HG02623 (cell line): Measurements from ENCODE around the gene PARP1.

Experiments
- ATAC-seq: cut with Tn5 transposase; IDR thresholded peaks from one replicate; pipeline ENCODE4 v1.9.1; 2021; ENCODE audit warnings: moderate library complexity; ENCODE audit not compliant: unreplicated experiment

The PARP1 gene

DNA sequence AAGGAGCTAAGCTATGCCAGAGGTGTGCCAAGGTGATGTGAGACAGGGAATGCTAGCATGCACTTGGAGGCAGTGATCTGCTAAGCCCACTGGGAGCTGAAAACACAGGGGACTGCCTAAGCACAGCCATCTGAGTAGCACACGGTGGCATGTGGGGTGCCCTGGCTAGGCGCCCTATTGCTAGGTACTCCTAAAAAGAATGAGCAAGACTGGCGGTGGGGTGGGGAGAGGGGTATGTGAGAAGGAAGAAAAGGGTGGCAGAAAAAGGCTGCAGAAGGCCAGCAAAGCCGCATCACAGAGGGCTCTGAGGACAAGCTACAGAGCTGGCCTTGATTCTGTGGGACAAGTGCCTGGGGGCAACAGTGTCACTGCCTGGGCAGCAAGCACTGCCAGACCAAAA lies 23.9 kb downstream of the PARP1 start:
- ATAC-seq: no peak

DNA sequence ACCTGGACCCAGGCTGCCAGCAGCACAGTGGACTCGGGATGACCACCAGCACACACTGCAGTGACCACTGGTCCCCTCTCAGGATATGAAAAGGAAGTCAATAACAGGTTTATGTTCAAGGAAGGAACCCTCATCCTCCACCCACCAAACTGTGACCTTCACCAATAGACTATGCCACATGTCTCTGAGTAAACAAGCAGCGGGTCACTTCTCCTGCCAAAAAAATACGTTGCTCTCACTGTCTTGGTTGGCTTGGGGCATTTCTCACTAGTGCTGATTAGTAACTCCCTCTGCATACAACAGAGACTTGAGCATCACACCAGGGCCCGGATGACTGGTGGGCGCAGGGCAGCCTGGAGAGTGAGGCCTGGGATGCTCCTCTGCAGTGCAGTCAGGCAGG lies 25.9 kb downstream of the PARP1 start:
- ATAC-seq: no peak

DNA sequence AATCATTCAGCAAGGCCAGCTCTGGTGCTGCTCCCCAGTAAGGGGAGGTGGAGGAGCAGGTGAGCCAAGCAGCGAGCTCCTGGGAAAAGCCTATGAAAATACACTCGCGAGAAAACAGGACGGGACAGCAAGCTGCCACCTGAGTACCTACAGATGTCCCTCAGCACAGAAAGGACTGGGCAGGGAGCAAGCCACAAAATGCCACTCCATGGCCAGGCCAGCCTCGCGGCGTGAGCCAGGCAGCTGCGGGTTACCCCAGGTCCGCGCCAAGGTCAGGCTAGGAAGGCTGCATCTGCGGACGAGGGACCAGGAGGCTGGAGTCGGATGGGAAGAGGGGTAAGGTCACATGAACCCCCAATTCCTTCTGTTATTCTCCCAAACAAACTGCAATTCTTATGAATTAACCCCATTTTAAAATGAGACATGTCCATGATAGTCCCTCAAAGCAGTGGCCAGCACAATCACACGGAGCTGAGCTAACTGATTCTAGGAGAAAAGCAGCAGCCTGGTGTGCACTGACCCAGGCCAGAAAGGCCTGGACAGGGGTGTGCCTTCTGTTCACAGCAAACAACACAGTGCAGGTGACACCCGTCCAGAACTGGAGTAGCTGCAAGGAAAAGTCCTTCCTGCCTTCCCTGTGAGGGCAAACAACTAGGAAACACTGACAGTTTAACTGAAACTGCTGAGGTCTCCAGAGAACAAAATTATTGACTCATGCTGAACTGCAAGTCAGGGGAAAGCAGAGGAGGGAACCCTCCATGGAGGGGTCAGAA lies 26.5 kb downstream of the PARP1 start:
- ATAC-seq: no peak

DNA sequence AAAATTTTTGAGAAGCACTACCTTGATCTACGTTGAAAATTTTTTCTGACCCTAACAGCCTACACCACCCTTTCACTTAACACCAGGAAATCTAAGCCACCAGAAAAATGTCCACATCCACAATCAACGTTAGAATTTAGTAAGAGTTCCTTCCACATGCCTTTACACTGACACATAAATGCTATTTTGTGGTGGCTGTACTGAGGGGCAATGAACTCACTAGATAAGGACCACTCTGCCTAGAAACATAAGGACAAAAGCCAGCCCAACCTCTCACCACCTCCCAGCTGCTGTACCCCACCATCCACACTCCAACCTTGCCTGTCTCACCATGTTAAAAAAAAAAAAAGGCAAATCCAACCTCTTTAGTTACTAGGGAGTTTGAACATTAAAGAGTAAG lies 29.8 kb downstream of the PARP1 start:
- no peak for ATAC-seq

DNA sequence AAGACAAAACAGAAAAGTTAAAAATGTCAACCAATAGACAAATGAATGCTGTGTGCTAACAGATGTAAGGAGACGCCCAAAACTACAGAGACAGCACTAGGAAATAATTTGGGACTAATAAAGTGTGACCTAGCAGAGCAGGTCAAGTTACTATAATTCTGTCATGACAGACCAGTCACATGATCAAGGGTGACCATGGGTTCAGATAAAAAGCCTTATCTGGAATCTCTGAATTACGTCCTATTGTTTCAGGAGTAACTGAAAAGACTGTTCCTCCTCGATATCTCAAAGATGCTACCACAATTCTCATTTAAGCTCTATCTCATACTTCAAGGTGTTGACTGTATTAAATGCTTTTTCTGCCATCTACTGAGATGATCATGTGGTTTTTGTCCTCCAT lies 31.6 kb downstream of the PARP1 start:
- no peak for ATAC-seq

DNA sequence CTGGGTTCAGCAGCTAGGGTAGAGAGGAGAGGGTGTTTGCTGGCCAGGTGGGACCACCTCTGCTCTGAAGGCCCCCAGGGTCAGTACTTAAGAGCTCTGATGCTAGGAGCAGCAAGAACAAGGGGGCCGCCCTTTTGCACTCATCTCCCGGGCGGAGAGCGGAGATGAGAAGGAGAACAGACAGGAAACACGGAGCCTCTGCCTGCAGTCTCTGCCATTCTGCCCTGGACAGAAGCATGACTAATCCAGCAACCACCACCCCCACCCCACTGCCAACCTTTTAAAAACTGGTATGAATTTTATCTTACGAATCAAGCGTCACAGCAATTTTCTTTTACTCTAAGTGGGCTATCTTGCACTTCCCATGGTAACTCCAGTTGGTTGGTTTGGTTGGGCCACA lies 34.5 kb downstream of the PARP1 start:
- ATAC-seq: no peak

DNA sequence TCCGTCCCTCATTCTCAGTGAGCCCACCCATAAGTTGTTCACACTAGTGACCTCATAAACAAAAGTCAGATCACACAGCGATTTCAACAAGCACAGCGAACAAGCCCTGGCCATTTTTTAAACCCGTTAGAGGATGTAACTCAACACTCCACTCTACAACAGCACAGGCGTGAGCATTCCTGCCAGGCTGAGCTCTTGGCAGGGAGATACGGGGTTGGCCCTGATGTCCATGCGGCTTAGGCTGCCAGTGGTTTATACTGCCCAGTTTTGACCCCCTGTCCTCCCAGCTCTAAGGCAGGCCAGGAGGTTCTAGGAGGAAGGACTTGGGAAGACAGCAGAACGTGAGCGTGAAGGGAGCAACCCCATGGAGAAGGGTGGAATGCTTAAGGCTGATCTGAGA lies 35.0 kb downstream of the PARP1 start:
- no peak for ATAC-seq

DNA sequence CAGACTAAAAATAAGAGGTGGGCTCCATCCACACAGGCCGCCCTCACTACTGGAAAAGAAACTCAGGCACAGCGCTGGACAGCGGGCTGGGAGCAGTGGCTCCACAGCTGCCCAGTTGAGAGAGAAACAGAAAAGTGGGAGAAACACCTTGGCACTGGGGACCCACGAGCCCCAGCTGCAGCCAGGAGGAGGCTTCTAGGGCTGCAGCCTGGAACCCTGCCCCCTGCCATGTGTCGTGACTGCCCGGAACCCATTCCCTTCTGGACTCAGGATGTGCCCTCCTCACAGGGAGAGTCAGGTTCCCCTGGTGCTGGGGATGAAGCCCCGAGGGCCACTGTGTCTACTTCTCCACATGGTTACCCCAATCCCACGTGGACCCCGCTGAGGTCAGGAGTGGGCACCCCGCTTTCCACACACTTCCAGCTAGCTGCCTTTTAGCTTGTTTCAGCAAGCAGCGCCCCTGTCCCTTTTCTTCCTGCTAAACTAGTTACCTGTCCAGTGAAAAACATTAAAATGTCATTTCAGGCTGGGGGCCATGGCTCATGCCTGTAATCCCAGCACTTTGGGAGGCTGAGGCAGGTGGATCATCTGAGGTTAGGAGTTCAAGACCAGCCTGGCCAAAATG lies 35.9 kb downstream of the PARP1 start:
- no peak for ATAC-seq

DNA sequence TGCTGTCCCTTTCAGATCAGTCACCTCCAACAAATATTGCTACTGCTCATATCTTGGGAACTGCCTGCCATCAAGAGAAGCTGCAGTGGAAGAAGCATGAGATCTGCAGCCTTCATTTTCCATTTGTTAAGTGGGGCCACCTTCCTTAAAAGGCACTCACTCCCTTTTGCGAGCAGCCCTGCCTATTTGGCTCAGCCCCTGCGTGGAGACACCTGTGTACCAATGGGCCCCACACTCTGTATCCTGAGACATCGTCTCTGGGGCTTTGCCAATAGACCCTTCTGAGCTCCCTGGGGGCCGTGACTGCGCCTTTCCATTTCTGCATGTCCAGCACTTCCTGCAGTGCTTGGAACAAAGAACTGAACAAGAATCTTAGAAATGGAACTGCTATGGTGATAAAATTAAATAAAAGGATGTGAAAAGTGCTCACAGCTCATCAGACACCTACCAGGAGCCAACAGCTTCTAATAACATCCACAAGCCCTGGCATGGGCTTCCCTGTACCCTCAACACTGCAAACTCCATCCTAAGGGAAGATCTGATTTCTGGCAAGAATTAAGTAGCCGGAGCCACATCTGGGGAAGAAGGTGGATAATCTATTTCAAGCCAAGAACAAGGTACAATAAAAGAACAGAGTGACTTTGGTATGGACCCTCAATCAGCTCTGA lies 36.7 kb downstream of the PARP1 start:
- no peak for ATAC-seq

DNA sequence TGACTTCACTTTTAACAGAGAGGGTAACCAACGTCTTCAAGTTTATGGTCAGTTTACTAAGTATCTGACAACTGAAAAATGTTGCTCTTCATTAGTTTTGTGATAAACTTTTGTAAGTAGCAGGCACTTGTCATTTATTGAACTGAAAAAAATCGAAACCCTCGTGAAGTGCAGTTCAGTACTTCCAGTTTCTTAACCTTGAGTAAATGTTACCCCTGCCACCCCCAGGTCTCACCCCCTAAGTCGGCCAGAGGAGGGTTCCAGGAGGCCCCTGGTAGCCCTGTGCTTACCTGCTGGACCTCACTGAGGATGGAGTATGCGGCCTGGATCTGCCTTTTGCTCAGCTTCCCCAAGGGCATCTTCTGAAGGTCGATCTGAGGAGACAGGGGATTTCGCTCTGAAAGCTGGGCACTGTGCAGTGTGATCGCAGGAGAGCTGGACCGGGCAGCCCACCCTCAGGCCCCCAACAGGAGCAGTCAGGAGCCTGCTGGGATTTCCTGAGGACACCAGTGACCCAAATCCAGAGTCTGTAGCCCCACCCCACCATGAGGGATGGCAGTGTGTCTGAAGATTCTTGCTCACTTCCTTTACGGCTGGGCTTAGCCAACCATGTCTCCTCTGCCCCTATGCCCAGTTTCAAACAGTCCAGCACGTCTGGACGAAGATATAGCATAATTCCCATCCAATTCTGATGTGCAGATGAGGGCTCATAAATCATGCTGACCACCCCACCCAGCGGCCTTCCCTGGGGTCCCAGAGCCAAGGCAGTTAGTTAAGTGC lies 37.6 kb downstream of the PARP1 start:
- ATAC-seq: peak; percentile 70

DNA sequence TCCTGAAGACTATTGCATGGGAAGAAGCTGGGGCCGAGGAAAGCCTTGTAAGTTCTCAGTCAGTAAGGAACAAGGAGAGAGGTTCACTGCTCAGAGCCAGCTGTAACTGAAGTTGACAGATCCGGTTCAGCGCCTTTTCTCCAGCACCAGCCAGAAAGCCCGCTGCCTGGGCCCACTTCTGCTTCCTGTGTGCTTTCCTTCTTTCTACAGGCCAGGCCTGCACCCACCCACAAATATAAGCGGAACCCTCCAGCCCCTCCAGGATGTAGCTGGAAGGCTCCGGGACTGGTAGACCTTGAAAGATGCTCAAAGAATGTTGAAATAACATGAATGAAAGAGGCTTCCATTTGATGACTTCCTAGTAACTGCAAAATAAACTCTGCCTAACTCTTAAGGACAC lies 38.8 kb downstream of the PARP1 start:
- ATAC-seq: no peak

DNA sequence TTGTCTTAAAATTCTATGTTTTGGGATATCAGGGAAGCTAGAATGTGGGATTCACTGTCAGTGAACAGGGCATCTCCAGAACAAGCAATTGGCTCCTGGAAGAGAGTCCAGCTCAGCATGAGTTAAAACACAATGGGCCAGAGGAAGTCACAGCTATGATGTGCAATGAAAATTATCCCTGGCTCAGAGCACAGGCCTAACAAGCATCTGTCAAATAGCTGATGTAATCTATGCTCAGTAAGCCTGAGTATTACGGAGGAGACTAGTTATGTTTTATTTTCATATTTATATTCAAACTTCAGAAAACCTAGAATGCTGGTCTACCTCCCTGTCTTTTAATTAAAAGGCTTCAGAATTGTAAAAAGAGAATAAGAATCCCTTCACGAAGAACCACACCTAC lies 41.6 kb downstream of the PARP1 start:
- no peak for ATAC-seq

DNA sequence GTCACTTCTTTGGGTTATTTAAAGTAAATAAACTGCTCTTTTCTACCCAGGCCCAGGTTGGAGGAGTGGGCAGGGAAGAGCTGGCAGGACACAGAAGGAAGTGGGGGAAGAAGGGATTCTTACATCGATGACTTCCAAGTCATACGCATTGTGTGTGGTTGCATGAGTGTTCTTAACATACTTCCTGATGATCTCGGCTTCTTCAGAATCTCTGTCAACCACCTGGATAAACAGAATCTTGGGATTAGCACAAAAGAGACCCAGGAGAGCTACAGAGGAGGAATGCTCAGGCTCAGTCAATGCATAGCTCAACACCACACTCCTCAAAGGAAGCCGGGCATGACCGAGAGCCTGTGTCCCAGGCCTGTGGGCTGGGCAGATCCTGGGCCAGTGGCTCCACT lies 42.1 kb downstream of the PARP1 start:
- no peak for ATAC-seq

DNA sequence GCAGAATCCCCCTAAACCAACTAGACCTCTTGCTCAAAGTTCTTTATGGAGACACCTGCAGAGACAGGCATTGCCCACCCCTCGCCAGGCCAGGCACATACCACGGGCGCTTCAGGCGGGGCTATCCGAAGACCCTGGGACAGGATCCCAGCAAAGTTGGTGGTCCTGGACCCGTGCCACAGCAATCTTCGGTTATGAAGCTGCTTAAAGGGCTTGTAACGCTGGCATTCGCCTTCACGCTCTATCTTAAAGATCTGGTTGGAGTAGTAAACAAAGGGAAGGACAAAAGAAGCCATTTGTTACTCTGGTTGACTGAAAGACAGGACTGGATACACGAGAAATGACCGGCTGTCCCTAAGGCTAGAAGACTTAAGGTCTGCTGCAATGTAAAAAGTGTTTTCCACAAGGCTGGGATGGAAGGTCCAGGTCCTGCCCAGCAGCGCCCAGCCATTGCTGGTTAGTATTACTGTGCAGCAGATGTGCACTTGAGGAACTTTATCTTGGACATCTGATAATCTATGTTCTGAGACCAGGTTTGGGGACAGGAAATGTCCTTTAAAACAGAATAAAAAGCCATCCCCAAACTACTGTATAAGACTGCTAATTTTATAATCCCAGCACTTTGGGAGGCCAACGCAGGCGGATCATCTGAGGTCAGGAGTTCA lies 42.9 kb downstream of the PARP1 start:
- no peak for ATAC-seq

DNA sequence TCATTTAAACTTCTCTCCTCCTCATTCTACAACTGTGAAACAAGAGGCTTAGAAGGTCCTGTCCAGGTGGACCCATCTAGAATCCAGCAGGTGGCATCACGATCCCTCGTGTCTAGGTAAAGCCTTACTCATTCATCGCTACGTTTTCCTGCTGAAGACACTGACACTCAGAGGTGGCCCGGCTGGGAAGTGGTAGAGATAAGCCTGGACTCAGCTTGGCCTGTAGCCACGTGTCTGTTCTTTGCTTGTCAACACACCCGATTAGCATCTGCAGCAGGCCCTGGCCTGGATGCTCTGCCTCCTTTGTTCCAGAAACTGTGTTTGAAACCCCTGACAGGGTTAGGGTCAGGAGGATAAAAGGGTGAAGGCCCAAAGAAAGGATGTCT lies 43.4 kb downstream of the PARP1 start:
- no peak for ATAC-seq

DNA sequence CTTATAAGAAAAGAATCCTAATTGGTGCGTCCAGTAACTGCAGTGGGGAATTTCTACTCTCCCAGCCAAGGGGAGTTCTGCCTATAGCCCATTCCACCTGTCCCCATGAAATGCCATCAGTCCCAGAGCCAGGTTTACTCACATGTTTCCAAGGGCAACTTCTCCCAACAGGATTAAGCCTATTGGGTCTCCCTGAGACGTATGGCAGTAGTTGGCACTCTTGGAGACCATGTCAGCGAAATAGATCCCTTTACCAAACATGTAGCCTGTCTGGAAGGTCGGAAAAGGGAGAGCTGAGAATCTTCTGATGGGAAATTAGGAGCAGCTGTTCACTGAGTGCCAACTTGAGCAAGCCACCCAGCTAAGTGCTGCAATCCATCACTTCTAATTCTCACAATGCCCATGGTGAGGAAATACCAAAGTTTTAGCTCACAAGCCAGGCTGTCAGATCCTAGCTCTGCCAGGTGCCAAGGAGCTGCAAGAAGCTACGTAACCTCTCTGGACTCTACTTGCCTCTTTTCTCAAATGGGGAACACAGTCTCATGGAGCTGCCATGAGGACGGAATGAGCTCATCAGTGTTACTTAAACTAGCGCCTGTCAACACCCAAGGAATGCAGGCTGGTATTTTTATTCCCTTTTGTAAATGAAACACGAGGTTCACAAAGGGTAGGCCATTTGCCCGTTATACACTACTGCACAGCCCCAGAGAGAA lies 43.9 kb downstream of the PARP1 start:
- no peak for ATAC-seq

DNA sequence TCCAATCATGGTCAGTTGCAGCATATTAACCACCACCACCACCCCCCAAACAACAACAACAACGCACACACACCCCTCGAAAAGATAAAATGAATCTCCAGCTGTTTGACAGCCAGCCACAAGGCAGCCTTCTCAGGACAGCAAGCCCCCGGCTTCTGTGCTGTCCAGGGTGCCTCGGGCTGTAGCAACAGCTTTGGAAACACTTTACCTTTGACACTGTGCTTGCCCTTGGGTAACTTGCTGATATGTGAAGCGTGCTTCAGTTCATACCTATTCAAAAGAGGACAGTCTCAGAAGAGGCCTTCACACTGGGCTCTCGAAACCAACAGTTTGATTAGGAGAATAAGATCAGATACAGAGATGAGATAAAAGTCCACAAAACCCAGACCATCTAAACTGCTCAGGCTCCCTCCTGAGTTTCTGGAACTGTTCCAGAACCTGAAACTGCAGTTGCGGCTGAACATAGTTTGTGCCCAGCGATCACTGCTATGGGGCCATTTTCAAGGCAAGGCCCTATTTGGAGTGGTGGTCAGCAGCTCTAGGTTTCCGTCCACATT lies 44.9 kb downstream of the PARP1 start:
- ATAC-seq: no peak

DNA sequence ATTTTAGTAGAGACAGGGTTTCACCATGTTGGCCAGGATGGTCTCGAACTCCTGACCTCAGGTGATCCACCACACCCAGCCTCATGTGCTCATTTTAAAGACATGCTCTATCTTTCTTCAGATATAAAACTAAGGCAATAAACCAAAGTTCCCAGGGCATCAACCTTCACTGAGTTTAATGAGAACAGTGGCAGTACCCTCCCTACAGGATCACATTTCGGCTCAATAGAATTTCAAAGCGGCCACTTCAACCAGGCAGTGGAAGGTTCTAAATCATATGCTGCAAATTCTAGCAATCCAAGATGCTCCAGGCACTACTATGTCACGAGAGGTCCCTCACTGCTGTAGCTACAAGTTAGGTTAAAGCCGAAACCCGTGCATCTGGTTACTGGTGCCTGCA lies 45.5 kb downstream of the PARP1 start:
- ATAC-seq: no peak

DNA sequence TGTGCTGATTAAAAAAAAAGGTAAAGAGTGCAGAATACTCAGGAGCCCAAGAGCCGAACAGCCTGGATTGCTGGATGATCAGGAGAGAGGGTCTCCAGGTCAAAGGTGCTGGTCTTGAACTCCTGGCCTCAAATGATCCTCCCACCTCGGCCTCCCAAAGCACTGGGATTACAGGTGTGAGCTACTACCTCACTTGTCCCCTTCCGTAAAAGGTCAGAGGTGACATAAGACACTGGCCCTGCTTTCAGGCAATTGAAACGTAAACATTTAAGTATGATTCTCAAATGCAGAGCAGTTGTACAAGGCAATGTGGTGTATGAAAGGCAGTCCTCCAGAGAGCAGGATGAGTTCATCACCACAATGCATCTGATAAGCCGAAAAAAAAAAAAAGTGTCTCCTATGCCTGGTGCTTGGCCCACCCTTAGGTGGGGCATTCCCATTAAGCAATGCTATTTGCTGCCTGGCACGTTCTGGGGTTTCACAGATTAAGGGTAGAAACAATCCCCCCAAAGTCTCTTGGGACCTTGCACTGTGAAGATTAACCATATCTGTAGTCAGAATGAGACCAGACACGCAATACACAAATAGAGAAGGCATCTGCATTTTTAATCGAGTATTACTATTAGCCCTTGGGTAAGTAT lies 47.7 kb downstream of the PARP1 start:
- ATAC-seq: peak; percentile 55

DNA sequence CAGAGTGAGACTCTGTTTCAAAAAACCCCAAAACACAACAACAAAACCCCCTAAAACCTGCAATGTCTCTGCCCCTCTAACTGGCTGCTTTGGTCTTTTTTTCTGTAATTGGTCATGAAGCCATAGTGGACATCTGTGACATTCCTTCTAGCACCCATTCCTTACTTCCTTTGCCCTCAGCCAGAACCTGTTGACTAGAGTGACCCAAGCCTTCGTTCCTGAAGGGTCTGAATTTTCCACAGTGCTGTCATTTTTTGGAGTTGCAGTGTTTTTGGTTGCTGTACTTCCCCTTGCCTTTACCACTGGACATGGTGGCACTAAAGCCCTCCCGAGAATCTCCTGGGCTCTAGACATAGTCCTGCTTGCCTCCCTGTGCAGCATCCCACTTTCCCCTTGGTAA lies 50.5 kb downstream of the PARP1 start:
- no peak for ATAC-seq
